Endothelial cell of umbilical vein (primary cell): ENCODE measurements around the gene POGZ. TPM values are rescaled to one million over a fixed set of nuclear protein-coding genes. Genes with fewer than 3 reads are reported as not detected.

Experiments used
- BruUV-seq: library from RNA; stranded (reverse); fragments of 400-500 nt; replicated peaks from 2 replicates; lab custom pipeline; 2021; lab: Mats Ljungman, UMichigan
- CTCF ChIA-PET: fragments of 300-600, 350-600 bp; sonication (Branson Sonifier 250); formaldehyde crosslinking; loops from one replicate; lab custom pipeline; 2021; ENCODE audit warnings: antibody characterized with exemption, inconsistent platforms; lab: Charles Lee
- POLR2A ChIA-PET: fragments of 300-600, 350-600 bp; sonication (Branson Sonifier 250); formaldehyde crosslinking; loops from one replicate; lab custom pipeline; 2021; ENCODE audit warnings: antibody characterized with exemption, inconsistent platforms; lab: Charles Lee
- DNase-seq: peaks from one replicate; pipeline ENCODE4 v3.0.0-alpha.2; 2011; ENCODE audit warnings: low read depth, low spot score
- FAIRE-seq: peaks from 2 replicates; lab custom pipeline; 2011; peaks lifted over from hg19 to GRCh38; lab: Jason Lieb, UNC
- H2AFZ ChIP-seq: 2 replicates; pipeline ENCODE4 v1.6.0; 2012; ENCODE audit warnings: low read depth, low read length, control low read depth, inconsistent platforms
- H3K27ac ChIP-seq: 2 replicates; pipeline ENCODE4 v1.5.1; 2011; ENCODE audit warnings: low read depth, mild to moderate bottlenecking, control low read depth, low read length, moderate library complexity; ENCODE audit not compliant: insufficient read depth
- H3K27me3 ChIP-seq, 2 experiments: 2 replicates each; pipeline versions ENCODE4 v1.6.0 to v1.6.1; 2011; ENCODE audit warnings: low read length in 2 of 2, mixed read lengths in 1 of 2; ENCODE audit not compliant: control insufficient read depth in 2 of 2, insufficient read depth in 2 of 2
- H3K36me3 ChIP-seq, 2 experiments: 2 replicates in 1 of 2; 3 replicates in 1 of 2; pipeline ENCODE4 v1.5.1; 2011; ENCODE audit warnings: low read length in 2 of 2, mild to moderate bottlenecking in 1 of 2, moderate library complexity in 1 of 2; ENCODE audit not compliant: control insufficient read depth in 2 of 2, insufficient read depth in 2 of 2; ENCODE audit errors: extremely low read depth in 1 of 2
- H3K4me1 ChIP-seq: 3 replicates; pipeline ENCODE4 v1.5.1; 2011; ENCODE audit warnings: mild to moderate bottlenecking, low read length; ENCODE audit not compliant: control insufficient read depth, insufficient read depth; ENCODE audit errors: extremely low read depth
- H3K4me2 ChIP-seq: 2 replicates; pipeline ENCODE4 v1.6.1; 2011; ENCODE audit warnings: low read length, control low read depth, mixed read lengths; ENCODE audit not compliant: insufficient read depth
- H3K4me3 ChIP-seq, 3 experiments: fragments of 200-600 bp in 1 of 3; sonication (generic), shearing (Covaris generic) in 1 of 3; replicated peaks in 1 of 3; 2 replicates each; pipeline ENCODE4 v1.5.1; 2011 to 2016; ENCODE audit warnings: control low read depth in 3 of 3, low read length in 3 of 3, mild to moderate bottlenecking in 2 of 3, inconsistent platforms in 1 of 3, low read depth in 1 of 3, moderate library complexity in 1 of 3; ENCODE audit not compliant: insufficient read depth in 1 of 3
- H3K79me2 ChIP-seq: 2 replicates; pipeline ENCODE4 v1.6.0; 2012; ENCODE audit warnings: low read length, inconsistent platforms; ENCODE audit not compliant: control insufficient read depth, insufficient read depth
- H3K9ac ChIP-seq: replicated peaks from 2 replicates; pipeline ENCODE3; 2011; ENCODE audit warnings: low read length, control low read depth; ENCODE audit not compliant: insufficient read depth; ENCODE audit errors: extremely low read depth
- H3K9me1 ChIP-seq: replicated peaks from 3 replicates; pipeline ENCODE4 v1.6.0; 2011; ENCODE audit warnings: mild to moderate bottlenecking, low read length; ENCODE audit not compliant: control insufficient read depth, insufficient read depth; ENCODE audit errors: extremely low read depth
- H3K9me3 ChIP-seq: replicated peaks from 2 replicates; pipeline ENCODE4 v1.5.1; 2012; ENCODE audit warnings: low read length, inconsistent platforms; ENCODE audit not compliant: control insufficient read depth, insufficient read depth
- H4K20me1 ChIP-seq: replicated peaks from 2 replicates; pipeline ENCODE3; 2011; ENCODE audit warnings: mild to moderate bottlenecking, low read length; ENCODE audit not compliant: control insufficient read depth, insufficient read depth; ENCODE audit errors: extremely low read depth
- CTCF ChIP-seq, 2 donors: IDR thresholded peaks; 1 replicate in 1 of 2; 2 replicates in 1 of 2; pipeline ENCODE4 v1.5.1; 2011; ENCODE audit warnings: low read length in 2 of 2, mild to moderate bottlenecking in 2 of 2, moderate library complexity in 2 of 2, control low read depth in 1 of 2, inconsistent platforms in 1 of 2, low read depth in 1 of 2; ENCODE audit not compliant: insufficient read depth in 1 of 2; ENCODE audit errors: extremely low read depth in 1 of 2
- EZH2 ChIP-seq: IDR thresholded peaks from 2 replicates; pipeline ENCODE4 v1.6.1; 2012; ENCODE audit warnings: borderline replicate concordance, low read depth, mild to moderate bottlenecking, moderate library complexity, low read length, inconsistent platforms; ENCODE audit not compliant: severe bottlenecking
- FOS ChIP-seq: IDR thresholded peaks from 2 replicates; pipeline ENCODE4 v1.6.1; 2011; ENCODE audit warnings: mild to moderate bottlenecking, low read length, moderate library complexity, borderline replicate concordance; ENCODE audit not compliant: insufficient read depth
- GATA2 ChIP-seq: IDR thresholded peaks from 2 replicates; pipeline ENCODE4 v1.7.0; 2011; ENCODE audit warnings: low read depth, mild to moderate bottlenecking, moderate library complexity, mixed read lengths, low read length; ENCODE audit not compliant: insufficient read length, insufficient read depth
- JUN ChIP-seq: IDR thresholded peaks from 2 replicates; pipeline ENCODE4 v1.6.1; 2011; ENCODE audit warnings: borderline replicate concordance, low read depth; ENCODE audit not compliant: insufficient read length, insufficient read depth
- MAX ChIP-seq: IDR thresholded peaks from 2 replicates; pipeline ENCODE4 v1.6.1; 2011; ENCODE audit not compliant: insufficient read depth, insufficient read length
- MYC ChIP-seq: IDR thresholded peaks from one replicate; pipeline ENCODE4 v1.6.1; 2011; ENCODE audit warnings: mild to moderate bottlenecking, low read depth, low read length
- POLR2A ChIP-seq: IDR thresholded peaks from 2 replicates; pipeline ENCODE4 v1.6.1; 2012; ENCODE audit warnings: low read depth, mild to moderate bottlenecking, control low read depth, low read length
- POLR2AphosphoS5 ChIP-seq: IDR thresholded peaks from 2 replicates; pipeline ENCODE4 v1.6.1; 2012; ENCODE audit warnings: low read depth, mild to moderate bottlenecking, control low read depth, low read length, moderate library complexity; ENCODE audit not compliant: insufficient read depth
- dilution Hi-C: fragments of 300-500 bp; cut with MboI; formaldehyde crosslinking; loops from one replicate; pipeline ENCODE4 v1.15.0; 2019; ENCODE audit warnings: low sequenced_read_pairs; ENCODE audit not compliant: extremely low pct_ligation_motif_present
- intact Hi-C: fragments of 100-400 bp; cut with micrococcal nuclease; formaldehyde crosslinking; loops from one replicate; pipeline ENCODE4 v1.10.0; 2022
- polyA plus RNA-seq, 4 experiments: library from polyadenylated mRNA; depleted of rRNA in 3 of 4; stranded (reverse) in 3 of 4; unstranded in 1 of 4; fragments of >200 nt; gene quantifications; 2 replicates each; pipeline versions ENCODE4 v1.2.1 to v1.2.3, GENCODE V29; 2011 to 2012; ENCODE audit warnings: missing spikeins in 1 of 4
- total RNA-seq: library from RNA; stranded (reverse); gene quantifications from 2 replicates; pipeline ENCODE4 v1.2.3, GENCODE V29; 2021

Gene POGZ
- total and polyA plus RNA-seq, 2 donors (not counting 3 experiments of a cell fraction or from before 2014, with no cell fraction given), result 50.7 to 96.7 TPM

DNA sequence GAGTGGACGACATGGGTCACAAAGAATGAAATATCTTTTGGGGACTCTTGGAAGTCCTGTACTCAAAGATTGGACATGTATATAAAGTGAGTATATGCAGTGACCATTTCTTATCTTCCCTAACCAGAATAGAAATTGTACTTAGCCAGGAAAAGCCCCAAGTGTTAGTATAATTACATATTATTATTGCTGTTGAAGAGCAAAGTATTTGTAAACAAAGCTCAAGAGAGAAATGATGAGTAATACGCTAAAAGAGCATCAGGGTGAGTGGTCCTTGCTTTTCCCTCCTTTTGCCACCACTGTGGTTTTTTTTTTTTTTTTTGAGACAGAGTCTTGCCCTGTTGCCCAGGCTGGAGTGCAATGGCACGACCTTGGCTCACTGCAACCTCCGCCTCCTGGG is 45.5 kb upstream of the POGZ start:
- H3K9me3 ChIP-seq, result no peaks in the 10 kb centered on the region
- no peaks in the 10 kb centered on the region for H3K79me2 ChIP-seq
- H3K4me1 ChIP-seq, result no peaks in the 10 kb centered on the region
- no peak overlapping the region for H3K4me3 ChIP-seq
- H3K9me1 ChIP-seq, result no peaks in the 10 kb centered on the region
- FAIRE-seq (no peak), DNase-seq (no peak)
- H3K36me3 ChIP-seq, result no peaks in the 10 kb centered on the region
- no peak overlapping the region for H3K27ac ChIP-seq
- H4K20me1 ChIP-seq, result no peaks in the 10 kb centered on the region
- intact Hi-C loops, result no loop called here
- no TSS peak for BruUV-seq
- TF ChIP-seq EZH2 (no peak), GATA2 (no peak), POLR2A (no peak), MYC (no peak), CTCF (IDR thresholded peaks at IDR 0.05; ENCODE audit: extremely low read depth in 1 of 2, insufficient read depth in 1 of 2, low read depth in 1 of 2, low read length in 2 of 2) (no peak), MAX (no peak)
- no peak overlapping the region for H2AFZ ChIP-seq
- POLR2A ChIA-PET, result no interaction called here
- H3K4me2 ChIP-seq, result no peak overlapping the region
- peaks cover 0 to 6% of the 10 kb centered on the region in 2 experiments for H3K27me3 ChIP-seq
- dilution Hi-C loops, result no loop called here
- CTCF ChIA-PET, result interaction anchor here (0.9 to 1.4 kb wide), 2 partner anchors 19 to 106 kb away, joined by 3 read pairs; no protein-coding TSS in a partner anchor
- H3K9ac ChIP-seq, result no peak overlapping the region

- peaks cover 0 to 6% of the 10 kb centered on the region in 2 experiments for H3K27me3 ChIP-seq
- no peak overlapping the region for H3K27ac ChIP-seq
- TF ChIP-seq CTCF (IDR thresholded peaks at IDR 0.05; ENCODE audit: extremely low read depth in 1 of 2, insufficient read depth in 1 of 2, low read depth in 1 of 2, low read length in 2 of 2) (no peak), JUN (no peak), MYC (no peak), FOS (no peak), GATA2 (no peak), POLR2AphosphoS5 (no peak), MAX (no peak), POLR2A (no peak), EZH2 (no peak)
- ChIA-PET CTCF (interaction anchor here (0.9 kb wide), 1 partner anchor 106 kb away, joined by 3 read pairs; no protein-coding TSS in a partner anchor), POLR2A (no interaction called here)
- dilution Hi-C loops (no loop called here), intact Hi-C loops (no loop called here)
- DNase-seq, result no peak
- no peaks in the 10 kb centered on the region for H4K20me1 ChIP-seq
- no peaks in the 10 kb centered on the region for H3K36me3 ChIP-seq
- H3K9me1 ChIP-seq, result no peaks in the 10 kb centered on the region
- no peaks in the 10 kb centered on the region for H3K9me3 ChIP-seq
- no peaks in the 10 kb centered on the region for H3K79me2 ChIP-seq
- no peak overlapping the region for H2AFZ ChIP-seq
- H3K4me1 ChIP-seq, result no peaks in the 10 kb centered on the region
- FAIRE-seq, result no peak
- BruUV-seq, result no TSS peak
- H3K4me2 ChIP-seq, result no peak overlapping the region
- H3K9ac ChIP-seq, result no peak overlapping the region
- H3K4me3 ChIP-seq, result no peak overlapping the region
Observed at GRCh38 chr1:151504252-151504651, 45.0 kb upstream of the POGZ start.
